Tibial nerve (tissue), 4 donors: ENCODE data around the gene ADAMTS10.

Experiments used
- EP300 ChIP-seq, 2 donors: sonication (generic); formaldehyde crosslinking; IDR thresholded peaks; one replicate each; pipeline ENCODE4 v1.6.1; 2017; ENCODE audit warnings: antibody characterized with exemption in 2 of 2, mild to moderate bottlenecking in 1 of 2
- POLR2A ChIP-seq, 2 donors: fragments of 450-650 bp; IDR thresholded peaks; one replicate each; pipeline ENCODE4 v1.6.1; 2017; ENCODE audit warnings: antibody characterized with exemption in 2 of 2, mild to moderate bottlenecking in 2 of 2, moderate library complexity in 2 of 2
- TF ChIP-seq, protein P1 (sequence below), 5 experiments: fragments of 200-600 bp in 3 of 5; fragments of 450-650 bp in 2 of 5; sonication (generic) in 3 of 5; IDR thresholded peaks; one replicate each; pipeline ENCODE4 v1.5.1; 2016 to 2019; ENCODE audit warnings: antibody characterized with exemption in 5 of 5, mild to moderate bottlenecking in 3 of 5, moderate library complexity in 2 of 5

DNA sequence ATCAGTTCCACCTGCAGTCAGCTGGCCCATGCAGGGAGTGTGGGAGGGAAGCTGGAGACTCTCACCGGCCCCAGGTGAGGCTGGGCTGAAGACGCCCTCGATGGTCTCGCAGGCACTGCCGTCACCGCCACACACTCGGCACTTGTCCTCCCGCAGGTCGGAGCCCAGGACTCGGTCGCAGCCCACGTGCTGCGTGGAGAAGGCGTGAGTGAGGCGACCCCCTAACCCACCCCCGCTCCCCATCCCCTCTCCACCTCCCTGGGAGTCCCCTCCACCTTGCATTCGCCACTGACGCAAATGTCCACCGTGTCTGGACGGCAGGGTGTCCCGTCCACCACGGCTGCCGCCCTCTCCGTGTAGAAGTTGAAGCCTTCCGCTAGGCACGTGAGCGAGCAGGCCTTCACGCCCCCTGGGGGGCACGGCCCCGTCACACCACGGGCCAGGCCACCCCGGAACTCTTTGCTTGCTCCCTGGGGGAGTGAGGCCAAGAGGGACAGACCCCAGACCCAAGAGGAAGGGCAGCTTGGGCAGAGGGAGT, 21.3 kb downstream of the ADAMTS10 start:
- TF ChIP-seq, protein P1, sequence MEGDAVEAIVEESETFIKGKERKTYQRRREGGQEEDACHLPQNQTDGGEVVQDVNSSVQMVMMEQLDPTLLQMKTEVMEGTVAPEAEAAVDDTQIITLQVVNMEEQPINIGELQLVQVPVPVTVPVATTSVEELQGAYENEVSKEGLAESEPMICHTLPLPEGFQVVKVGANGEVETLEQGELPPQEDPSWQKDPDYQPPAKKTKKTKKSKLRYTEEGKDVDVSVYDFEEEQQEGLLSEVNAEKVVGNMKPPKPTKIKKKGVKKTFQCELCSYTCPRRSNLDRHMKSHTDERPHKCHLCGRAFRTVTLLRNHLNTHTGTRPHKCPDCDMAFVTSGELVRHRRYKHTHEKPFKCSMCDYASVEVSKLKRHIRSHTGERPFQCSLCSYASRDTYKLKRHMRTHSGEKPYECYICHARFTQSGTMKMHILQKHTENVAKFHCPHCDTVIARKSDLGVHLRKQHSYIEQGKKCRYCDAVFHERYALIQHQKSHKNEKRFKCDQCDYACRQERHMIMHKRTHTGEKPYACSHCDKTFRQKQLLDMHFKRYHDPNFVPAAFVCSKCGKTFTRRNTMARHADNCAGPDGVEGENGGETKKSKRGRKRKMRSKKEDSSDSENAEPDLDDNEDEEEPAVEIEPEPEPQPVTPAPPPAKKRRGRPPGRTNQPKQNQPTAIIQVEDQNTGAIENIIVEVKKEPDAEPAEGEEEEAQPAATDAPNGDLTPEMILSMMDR (IDR thresholded peaks at IDR 0.05): no peak
- TF ChIP-seq POLR2A (IDR thresholded peaks at IDR 0.05) (no peak), EP300 (IDR thresholded peaks at IDR 0.05) (no peak)
